Measurements from ENCODE around the gene SLC26A3.
"Not testable (repeated sequence)": the region's sequence is repeated elsewhere in the genome, so short reads cannot be mapped to it uniquely, and the experiment has no call there.

The SLC26A3 gene

DNA sequence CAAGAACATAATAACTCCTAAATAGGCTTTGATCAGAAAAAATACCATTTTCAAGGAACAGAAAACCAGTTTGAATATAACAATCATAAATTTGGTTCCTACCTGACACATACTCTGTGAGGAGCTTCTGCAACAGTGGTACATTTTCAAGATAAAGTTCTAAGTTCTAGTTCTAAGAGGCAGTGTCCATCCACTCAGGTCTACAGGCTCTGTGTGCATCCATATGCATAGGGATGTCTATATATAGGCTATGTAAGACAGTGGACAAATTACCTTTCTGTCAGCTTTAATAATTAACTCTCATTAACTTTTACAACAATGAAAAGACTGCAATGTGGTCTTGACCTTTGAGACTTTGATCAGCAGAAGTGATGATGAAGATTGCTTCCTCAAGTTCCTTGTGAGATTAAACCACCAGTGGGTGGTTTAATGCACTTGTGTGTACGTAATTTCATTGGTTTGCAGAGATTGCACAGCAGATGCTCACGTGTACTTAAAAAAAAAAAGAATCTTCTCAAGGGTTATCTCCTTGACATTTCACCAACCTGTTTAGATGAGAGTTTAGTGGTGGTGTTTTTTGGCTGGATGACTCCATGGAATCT lies at the start of gene SLC26A3:
Gene SLC26A3, minus strand, starts transcription at position 215 of the 602 bp plus-strand sequence. CDS start 8,714 bp downstream, outside the sequence.
- DNase-seq: no peak

DNA sequence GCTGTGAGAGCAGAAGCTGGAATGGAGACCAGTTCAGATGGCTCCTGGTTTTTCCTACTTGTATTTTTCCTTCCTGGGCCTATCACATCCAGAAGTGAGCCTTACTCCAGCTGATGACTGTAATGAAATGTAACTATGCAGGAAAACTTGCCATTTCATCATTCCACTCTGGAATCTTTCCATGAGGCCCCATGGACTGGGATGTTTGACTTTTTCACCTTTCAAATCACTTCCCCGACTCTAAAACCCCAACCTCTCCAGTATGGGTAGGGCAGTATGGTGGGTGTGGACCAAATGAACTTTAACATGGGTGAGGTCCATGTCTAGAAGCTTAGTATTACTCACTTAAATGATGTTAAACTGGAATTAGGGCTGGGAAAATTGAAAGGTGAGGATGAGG lies 47.6 kb upstream of the SLC26A3 start:
- DNase-seq: no peak

GRCh38 chr7:107850216-107850615 lies 47.2 kb upstream of the SLC26A3 start:
- no peak for DNase-seq

DNA sequence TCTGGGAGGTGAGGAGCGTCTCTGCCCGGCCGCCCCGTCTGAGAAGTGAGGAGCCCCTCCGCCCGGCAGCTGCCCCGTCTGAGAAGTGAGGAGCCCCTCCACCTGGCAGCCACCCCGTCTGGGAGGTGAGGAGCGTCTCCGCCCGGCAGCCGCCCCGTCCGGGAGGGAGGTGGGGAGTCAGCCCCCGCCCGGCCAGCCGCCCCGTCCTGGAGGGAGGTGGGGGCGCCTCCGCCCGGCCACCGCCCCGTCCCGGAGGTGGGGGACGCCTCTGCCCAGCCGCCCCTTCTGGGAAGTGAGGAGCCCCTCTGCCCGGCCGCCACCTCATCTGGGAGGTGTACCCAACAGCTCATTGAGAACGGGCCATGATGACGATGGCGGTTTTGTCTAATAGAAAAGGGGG lies 45.2 kb upstream of the SLC26A3 start:
- not testable (repeated sequence) for DNase-seq

DNA sequence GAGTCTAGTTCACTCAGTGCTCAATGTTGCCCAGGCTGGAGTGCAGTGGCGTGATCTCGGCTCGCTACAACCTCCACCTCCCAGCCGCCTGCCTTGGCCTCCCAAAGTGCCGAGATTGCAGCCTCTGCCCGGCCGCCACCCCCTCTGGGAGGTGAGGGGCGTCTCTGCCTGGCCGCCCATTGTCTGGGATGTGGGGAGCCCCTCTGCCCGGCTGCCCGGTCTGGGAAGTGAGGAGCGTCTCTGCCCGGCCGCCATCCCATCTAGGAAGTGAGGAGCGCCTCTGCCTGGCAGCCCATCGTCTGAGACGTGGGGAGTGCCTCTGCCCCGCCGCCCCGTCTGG lies 44.8 kb upstream of the SLC26A3 start:
- not testable (repeated sequence) for DNase-seq

- DNase-seq: no peak
These were observed 44.3 kb upstream of the SLC26A3 start for GRCh38 chr7:107847168-107847835.

GRCh38 chr7:107846324-107846723 lies 43.3 kb upstream of the SLC26A3 start:
- no peak for DNase-seq

DNA sequence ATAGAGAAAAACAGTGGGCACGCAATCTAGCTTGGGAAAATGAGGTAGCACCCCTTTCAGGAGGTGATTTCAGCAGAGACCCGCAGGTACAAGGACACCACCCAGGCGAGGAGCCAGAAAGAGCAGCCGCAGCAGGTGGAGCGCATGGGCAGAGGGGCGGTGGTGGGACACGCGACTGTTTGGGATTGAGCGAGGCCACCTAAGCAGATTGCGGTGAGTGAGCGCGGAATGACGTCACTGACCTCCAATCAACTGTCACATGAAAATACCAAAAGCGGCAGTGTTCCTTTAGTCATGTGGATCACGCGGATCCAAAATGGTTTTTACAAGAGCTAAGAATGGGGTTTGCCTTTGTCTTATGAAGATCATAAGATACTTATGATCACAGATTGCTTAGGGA lies 40.2 kb upstream of the SLC26A3 start:
- DNase-seq: no peak

- no peak for DNase-seq
These were observed 39.2 kb upstream of the SLC26A3 start for GRCh38 chr7:107842213-107842612.

GRCh38 chr7:107838816-107839565 lies 36.0 kb upstream of the SLC26A3 start:
- no peak for DNase-seq

GRCh38 chr7:107838024-107838601 lies 35.1 kb upstream of the SLC26A3 start:
- no peak for DNase-seq

DNA sequence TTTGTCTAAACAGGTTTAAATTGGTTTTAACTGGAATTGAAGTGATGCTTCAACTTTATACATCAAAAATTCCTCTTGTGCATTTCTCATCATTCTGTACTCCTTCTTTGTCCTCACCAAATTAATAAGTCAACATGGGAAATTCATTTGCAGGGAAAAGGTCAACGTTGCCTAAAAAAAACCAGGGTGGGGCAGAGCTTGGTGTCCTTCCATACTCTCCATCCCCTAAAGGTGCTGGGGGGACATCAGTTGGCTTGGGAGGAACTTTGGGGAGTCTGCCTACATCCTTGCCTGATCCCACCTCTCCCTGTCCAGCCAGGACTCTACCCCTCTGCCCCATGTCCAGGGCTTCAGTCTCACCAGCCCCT lies 34.1 kb upstream of the SLC26A3 start:
- no peak for DNase-seq

DNA sequence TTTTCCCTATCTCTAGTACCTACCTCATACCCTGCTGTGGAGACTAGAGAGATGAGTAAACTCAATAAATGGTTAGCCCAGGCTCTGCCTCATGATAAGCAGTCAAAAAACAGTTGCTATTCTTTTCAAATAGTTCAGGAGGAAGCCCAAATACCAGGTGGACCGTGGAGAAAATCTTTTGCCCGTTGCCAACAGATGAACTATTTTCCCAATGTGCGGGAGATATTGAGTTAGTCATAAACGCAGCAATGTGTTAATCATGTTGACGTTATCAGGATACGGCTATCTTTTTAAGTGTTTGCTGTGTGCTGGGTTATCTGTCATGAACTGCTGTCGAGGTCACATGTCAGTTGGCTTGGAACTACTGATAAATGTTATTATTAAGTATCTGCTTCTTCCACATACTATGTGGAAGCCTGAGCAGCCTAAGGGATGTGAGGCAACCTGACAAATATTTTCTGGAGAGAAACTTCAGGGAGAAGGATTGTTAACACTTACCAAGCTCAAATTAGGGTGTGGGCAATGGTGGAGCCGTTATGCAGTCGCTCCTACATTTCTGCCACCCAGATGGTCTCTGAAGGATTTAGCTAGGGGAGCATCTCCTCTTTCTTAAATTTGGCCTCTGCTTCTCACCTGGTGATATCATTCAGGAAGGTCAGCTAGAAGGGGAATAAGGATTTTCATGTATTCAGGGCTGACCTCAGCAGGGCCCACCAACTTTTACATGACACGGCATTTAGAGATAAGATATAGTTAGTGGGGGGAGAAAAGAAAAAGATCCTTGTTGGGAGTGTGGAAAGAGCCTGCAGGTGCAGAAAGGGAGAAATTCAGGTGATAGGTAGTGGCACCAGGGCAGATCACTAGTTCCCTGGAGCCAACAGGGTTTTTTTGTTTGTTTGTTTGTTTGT lies 33.5 kb upstream of the SLC26A3 start:
- no peak for DNase-seq

- DNase-seq: no peak
These were observed 31.4 kb upstream of the SLC26A3 start for GRCh38 chr7:107834401-107834800.

DNA sequence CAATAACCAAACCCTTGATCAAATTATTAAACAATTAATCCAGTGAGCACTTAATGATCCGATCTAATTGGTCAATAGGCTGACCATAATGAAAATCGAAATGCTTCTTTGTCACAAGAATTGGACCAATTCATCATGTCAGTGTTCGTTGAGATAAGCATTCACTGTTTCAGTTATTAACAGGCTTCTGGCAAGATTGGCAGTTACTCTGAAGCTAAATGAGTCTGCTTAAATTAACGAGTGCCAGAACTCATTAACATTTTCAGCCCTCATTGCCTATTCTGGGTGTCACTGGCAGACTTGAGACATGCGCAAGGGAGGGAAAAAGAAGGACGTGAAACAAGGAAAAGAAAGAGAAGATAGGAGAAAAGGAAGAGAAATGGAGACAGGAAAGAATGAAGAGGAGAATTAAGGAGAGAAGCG lies 30.7 kb upstream of the SLC26A3 start:
- DNase-seq: no peak

GRCh38 chr7:107830420-107830819 lies 27.4 kb upstream of the SLC26A3 start:
- DNase-seq: no peak

- no peak for DNase-seq
These were observed 25.5 kb upstream of the SLC26A3 start for GRCh38 chr7:107828540-107828939.

GRCh38 chr7:107827501-107827900 lies 24.5 kb upstream of the SLC26A3 start:
- DNase-seq: no peak

DNA sequence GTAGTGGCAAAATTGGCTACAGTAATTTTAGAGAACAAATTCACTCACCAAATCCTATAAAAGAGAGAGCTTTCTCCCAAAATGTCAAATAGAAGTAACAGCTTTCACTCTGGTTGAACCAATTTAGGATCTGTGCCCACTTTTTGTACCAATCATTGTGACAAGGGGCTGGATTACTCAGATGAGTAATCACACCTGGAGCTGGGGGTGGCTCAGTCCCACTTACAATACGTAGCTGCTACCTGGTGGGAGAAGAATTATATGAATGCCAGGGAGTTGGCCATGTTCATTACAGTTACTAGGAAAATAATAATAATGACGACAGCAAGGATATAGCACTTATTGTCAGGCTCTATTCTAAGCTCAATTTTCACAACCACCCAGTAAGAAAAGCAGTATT lies 23.4 kb upstream of the SLC26A3 start:
- no peak for DNase-seq

DNA sequence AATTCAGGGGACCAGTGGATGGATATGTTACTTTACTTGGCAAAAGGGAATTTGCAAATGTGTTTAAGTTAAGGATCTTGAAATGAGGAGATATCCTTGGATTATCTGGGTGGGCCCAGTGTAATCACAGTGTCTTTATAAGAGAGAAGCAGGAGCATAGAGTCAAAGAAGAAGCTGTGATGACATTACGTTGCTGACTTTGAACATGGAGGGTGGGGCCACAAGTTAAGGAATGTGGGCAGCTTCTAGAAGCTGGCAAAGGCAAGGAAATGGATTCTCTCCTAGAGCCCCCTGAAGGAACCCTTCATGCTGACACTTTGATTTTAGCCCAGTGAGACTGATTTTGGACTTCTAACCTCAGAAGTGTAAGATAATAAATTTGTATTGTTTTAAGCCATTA lies 21.8 kb upstream of the SLC26A3 start:
- DNase-seq: no peak

DNA sequence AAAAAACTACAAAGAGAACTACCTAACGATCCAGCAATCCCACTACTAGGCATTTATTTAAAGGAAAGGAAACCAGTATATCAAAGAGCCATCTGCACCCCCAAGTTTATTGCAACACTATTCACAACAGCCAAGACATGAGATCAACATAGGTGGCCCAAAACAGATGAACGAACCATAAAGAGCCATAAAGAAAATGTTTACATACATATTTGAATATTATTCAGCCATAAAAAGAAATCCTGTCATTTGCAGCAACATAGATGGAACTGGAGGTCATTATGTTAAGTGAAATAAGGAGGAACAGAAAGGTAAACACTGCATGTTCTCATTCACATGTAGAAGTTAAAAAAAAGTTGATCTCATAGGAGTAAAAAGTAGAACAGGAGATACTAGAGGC lies 15.6 kb upstream of the SLC26A3 start:
- DNase-seq: no peak

DNA sequence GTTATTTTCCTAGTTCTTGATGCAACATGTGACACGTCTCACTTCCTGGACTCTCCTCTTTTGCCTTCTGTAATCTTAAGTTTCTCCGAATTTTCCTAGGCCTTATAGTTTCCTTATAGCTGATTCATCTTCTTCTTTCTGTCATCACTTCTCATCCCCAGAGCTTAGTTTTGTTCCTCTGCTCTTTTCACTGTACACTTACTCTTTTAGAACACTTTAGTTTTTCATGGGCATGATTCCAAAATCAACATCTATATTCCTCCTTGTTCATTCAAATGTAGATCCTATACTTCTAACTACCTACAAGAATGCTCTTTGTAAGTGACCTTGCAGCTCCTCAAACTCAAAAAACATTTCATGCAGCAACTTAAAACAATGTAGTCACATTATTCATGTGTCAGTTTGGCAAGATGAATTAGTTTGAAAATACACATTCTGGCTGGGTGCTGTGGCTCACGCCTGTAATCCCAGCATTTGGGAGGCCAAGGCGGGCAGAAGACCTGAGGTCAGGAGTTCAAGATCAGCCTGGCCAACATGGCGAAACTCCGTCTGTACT lies 13.1 kb upstream of the SLC26A3 start:
- no peak for DNase-seq

Data from CD4-positive, alpha-beta T cell treated with Interleukin-17A for 4 hours (primary cell).